ENCODE data around the gene ZFAND3.

DNA sequence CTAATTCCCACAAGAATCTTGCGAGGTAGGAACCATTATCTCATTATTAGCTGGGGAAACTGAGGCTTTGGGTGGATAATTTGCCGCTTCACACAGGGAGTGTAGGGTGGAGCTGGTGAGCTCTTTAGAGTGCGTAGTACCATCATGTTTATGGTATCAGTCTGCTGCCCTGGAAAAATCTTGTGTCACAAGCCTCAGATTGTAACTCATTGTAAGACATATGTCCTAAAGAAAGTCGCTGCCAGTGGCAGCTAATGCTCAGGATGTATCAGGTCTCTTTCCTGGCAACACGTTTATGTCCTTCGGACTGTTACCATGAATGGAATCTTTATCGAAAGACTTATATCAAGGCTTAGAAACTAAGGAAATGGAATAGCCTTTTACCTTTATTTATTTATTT is 1.9 kb downstream of the ZFAND3 start:
- TF ChIP-seq, protein P1, sequence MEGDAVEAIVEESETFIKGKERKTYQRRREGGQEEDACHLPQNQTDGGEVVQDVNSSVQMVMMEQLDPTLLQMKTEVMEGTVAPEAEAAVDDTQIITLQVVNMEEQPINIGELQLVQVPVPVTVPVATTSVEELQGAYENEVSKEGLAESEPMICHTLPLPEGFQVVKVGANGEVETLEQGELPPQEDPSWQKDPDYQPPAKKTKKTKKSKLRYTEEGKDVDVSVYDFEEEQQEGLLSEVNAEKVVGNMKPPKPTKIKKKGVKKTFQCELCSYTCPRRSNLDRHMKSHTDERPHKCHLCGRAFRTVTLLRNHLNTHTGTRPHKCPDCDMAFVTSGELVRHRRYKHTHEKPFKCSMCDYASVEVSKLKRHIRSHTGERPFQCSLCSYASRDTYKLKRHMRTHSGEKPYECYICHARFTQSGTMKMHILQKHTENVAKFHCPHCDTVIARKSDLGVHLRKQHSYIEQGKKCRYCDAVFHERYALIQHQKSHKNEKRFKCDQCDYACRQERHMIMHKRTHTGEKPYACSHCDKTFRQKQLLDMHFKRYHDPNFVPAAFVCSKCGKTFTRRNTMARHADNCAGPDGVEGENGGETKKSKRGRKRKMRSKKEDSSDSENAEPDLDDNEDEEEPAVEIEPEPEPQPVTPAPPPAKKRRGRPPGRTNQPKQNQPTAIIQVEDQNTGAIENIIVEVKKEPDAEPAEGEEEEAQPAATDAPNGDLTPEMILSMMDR (conservative IDR thresholded peaks at IDR 0.05; ENCODE audit: low read depth, low read length) = no peak
- TF ChIP-seq EZH2 (IDR thresholded peaks at IDR 0.05; ENCODE audit: low read length, unreplicated experiment) (no peak), EZH2phosphoT487 (IDR thresholded peaks at IDR 0.05; ENCODE audit: borderline replicate concordance, low read length) (no peak)

All from PC-3 (cell line).